ENCODE data around the gene ARHGDIB. TPM values are rescaled to one million over a fixed set of nuclear protein-coding genes. Genes with fewer than 3 reads are reported as not detected.
A peak's percentile ranks its signal among the peaks of the same experiment; 100 is the strongest.

ARHGDIB gene
- total RNA-seq, result 0.79 and 1.7 TPM in 2 replicates
- long read RNA-seq, result 0 reads

DNA sequence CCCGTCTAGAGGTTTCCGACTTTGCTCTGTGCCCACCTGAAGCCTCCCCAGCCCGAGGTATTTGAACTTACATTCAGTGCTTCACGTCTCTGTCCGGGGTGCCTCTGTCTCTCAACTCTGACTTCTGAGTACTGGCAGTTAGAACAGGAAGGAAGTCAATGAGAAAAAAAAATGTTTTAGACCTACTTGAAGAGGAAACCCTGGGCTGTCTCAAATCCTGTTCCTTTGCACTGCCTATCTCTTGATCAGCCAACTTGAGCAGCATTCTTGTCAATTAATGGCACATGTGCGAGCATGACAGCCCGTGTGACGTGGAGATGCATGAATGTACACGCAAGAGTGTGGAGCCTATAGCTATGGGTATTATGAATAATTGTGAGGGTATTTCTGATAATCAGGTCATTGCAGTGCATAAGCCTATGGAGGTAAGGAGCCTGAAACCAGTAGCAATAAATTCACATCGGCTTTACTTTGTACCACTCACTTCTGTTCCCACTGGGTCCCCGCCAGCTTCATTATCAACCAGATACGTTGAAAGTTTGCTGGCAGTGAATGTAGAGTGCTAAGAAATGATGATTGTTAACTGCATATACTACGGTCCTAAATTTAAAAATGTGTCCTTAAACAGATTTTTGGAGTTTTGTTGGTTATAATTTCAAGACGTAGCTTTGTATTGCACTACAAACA lies at the start of gene ARHGDIB:
Gene ARHGDIB, minus strand, starts transcription at position 136 of the 687 bp plus-strand sequence. CDS start 10,889 bp downstream, outside the sequence.
- TF ChIP-seq CTCF (IDR thresholded peaks at IDR 0.05; ENCODE audit: unreplicated experiment), result no peak
- no peak within 1 kb of the TSS for H3K27ac Mint-ChIP-seq
- no peaks in the 10 kb centered on the region for H3K4me1 Mint-ChIP-seq (ENCODE audit: low read depth)
- peaks cover 6% of the 10 kb centered on the region for H3K27me3 Mint-ChIP-seq
- H3K4me3 Mint-ChIP-seq (ENCODE audit: low read depth), result no peak within 1 kb of the TSS
- H3K9me3 Mint-ChIP-seq (ENCODE audit: low read depth), result no peaks in the 10 kb centered on the region
- no peak for DNase-seq (ENCODE audit: low spot score, unreplicated experiment)
- H3K36me3 Mint-ChIP-seq (ENCODE audit: insufficient read depth), result no peaks in the 10 kb centered on the region

GRCh38 chr12:15011162-15011561 lies 49.8 kb upstream of the ARHGDIB start:
- Mint-ChIP-seq H3K9me3 (ENCODE audit: low read depth) (peaks cover 3% of the 10 kb centered on the region), H3K4me1 (ENCODE audit: low read depth) (peaks cover 11% of the 10 kb centered on the region), H3K4me3 (ENCODE audit: low read depth) (no peak overlapping the region), H3K27ac (no peak overlapping the region), H3K36me3 (ENCODE audit: insufficient read depth) (no peaks in the 10 kb centered on the region), H3K27me3 (no peaks in the 10 kb centered on the region)
- TF ChIP-seq CTCF (IDR thresholded peaks at IDR 0.05; ENCODE audit: unreplicated experiment), result peak; percentile 44
- no peak for DNase-seq (ENCODE audit: low spot score, unreplicated experiment)

- Mint-ChIP-seq H3K9me3 (ENCODE audit: low read depth) (peaks cover 3% of the 10 kb centered on the region), H3K4me1 (ENCODE audit: low read depth) (peaks cover 7% of the 10 kb centered on the region), H3K36me3 (ENCODE audit: insufficient read depth) (no peaks in the 10 kb centered on the region), H3K4me3 (ENCODE audit: low read depth) (no peak overlapping the region), H3K27me3 (peaks cover 4% of the 10 kb centered on the region), H3K27ac (no peak overlapping the region)
- DNase-seq (ENCODE audit: low spot score, unreplicated experiment), result no peak
- TF ChIP-seq CTCF (IDR thresholded peaks at IDR 0.05; ENCODE audit: unreplicated experiment), result no peak
Observed at GRCh38 chr12:15007551-15007950, 46.1 kb upstream of the ARHGDIB start.

GRCh38 chr12:15005064-15005463 lies 43.7 kb upstream of the ARHGDIB start:
- DNase-seq (ENCODE audit: low spot score, unreplicated experiment), result no peak
- H3K36me3 Mint-ChIP-seq (ENCODE audit: insufficient read depth), result no peaks in the 10 kb centered on the region
- H3K4me1 Mint-ChIP-seq (ENCODE audit: low read depth), result peaks cover 7% of the 10 kb centered on the region
- peaks cover 3% of the 10 kb centered on the region for H3K9me3 Mint-ChIP-seq (ENCODE audit: low read depth)
- TF ChIP-seq CTCF (IDR thresholded peaks at IDR 0.05; ENCODE audit: unreplicated experiment), result no peak
- no peak overlapping the region for H3K4me3 Mint-ChIP-seq (ENCODE audit: low read depth)
- H3K27ac Mint-ChIP-seq, result no peak overlapping the region
- H3K27me3 Mint-ChIP-seq, result peaks cover 4% of the 10 kb centered on the region

DNA sequence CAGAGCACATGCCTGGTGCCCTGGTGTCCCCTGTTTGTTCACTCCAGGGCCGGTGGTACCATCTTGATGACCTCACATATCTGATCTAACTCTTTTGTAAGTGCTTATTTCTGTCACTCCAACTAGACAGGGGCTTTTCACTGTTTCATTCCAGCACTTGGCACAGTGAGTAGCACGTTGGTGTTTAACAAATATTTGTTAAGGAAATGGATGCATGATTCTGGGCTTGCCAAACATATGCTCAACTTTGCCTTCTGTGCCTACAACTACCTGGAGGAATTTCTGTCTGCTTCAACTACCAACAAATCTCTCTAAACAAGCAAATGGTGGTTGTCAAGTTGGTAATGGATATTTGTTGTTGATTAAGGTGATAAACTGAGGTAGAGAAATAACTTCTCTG lies 43.0 kb upstream of the ARHGDIB start:
- TF ChIP-seq CTCF (IDR thresholded peaks at IDR 0.05; ENCODE audit: unreplicated experiment), result no peak

More for the DNA sequence above, 43.0 kb upstream of the ARHGDIB start:
- no peak overlapping the region for H3K27ac Mint-ChIP-seq
- peaks cover 8% of the 10 kb centered on the region for H3K4me1 Mint-ChIP-seq (ENCODE audit: low read depth)
- peaks cover under 1% of the 10 kb centered on the region for H3K9me3 Mint-ChIP-seq (ENCODE audit: low read depth)
- no peak for DNase-seq (ENCODE audit: low spot score, unreplicated experiment)
- peaks cover 4% of the 10 kb centered on the region for H3K27me3 Mint-ChIP-seq
- H3K36me3 Mint-ChIP-seq (ENCODE audit: insufficient read depth), result no peaks in the 10 kb centered on the region
- no peak overlapping the region for H3K4me3 Mint-ChIP-seq (ENCODE audit: low read depth)

Measured in progenitor cell of endocrine pancreas (in vitro differentiated cells).